Placental epithelial cell (primary cell): ENCODE measurements around the gene GPR34. TPM values are rescaled to one million over a fixed set of nuclear protein-coding genes. Genes with fewer than 3 reads are reported as not detected.

Experiments
- small RNA-seq: library from RNA; depleted of rRNA; stranded (forward); fragments of <200 nt; gene quantifications from one replicate; pipeline ENCODE3, GENCODE V24; 2012
- total RNA-seq: library from RNA; depleted of rRNA; stranded (reverse); fragments of >200 nt; gene quantifications from 2 replicates; pipeline ENCODE4 v1.2.3, GENCODE V29; 2012

The GPR34 gene
- not detected in 2 replicates for total RNA-seq

DNA sequence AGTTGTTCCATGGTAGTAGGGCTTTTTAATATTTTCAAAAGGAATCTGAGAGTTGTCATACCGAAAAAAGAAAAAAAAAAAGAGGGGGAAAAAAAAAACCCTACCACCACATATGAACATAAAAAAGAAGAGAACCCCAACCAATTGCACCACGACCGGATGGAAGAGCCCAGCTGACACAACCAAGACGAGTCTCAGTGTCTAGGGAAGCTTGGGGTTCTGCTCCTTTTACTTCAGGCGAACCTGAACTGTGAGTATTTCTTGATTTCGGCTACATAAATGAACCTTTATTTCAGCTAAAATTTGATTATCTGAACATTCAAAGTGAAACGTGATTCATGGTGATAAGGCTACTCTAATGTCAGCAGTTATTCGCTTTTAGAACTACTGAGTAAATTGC lies at the start of gene GPR34:
Gene GPR34, plus strand, starts transcription at position 139 of the 400 bp plus-strand sequence. CDS start 6,661 bp downstream, outside the sequence.

GRCh38 chrX:41723826-41724225 lies 35.1 kb downstream of the GPR34 start, which contains the start of gene GPR82:
Gene GPR82 (plus strand): TSS chrX:41724181. CDS start chrX:41727027, 2,846 bp downstream.

Small RNA genes lying within 50 kb of the gene (small RNA-seq; reads per million reads assigned to genes)
- gene RN7SL144P, result not detected

Other genes starting within 250 kb of the GPR34 start
- gene NYX, start 241.6 kb upstream of the GPR34 start, total RNA-seq, result not detected in 2 replicates
- gene GPR82, start 35.2 kb downstream of the GPR34 start, total RNA-seq, result not detected in 2 replicates
- gene CASK, start 234.6 kb downstream of the GPR34 start, total RNA-seq, result 18.5 and 33.4 TPM in 2 replicates